Aorta (tissue), 5 donors: ENCODE data around the gene IL1RAPL1. TPM values are rescaled to one million over a fixed set of nuclear protein-coding genes. Genes with fewer than 3 reads are reported as not detected.
"Not testable (repeated sequence)": the region's sequence is repeated elsewhere in the genome, so short reads cannot be mapped to it uniquely, and the experiment has no call there.

Experiments used
- ATAC-seq: fragments of 200-7000 bp; cut with Tn5 transposase; one replicate; pipeline ENCODE4 v1.9.1; 2022; ENCODE audit warnings: moderate library complexity; ENCODE audit not compliant: low FRiP score
- DNase-seq, 2 donors: peaks; one replicate each; pipeline ENCODE4 v3.0.0-alpha.2; 2020
- H3K27ac ChIP-seq, 2 donors: one replicate each; pipeline ENCODE4 v1.5.1; 2013; ENCODE audit warnings: low read length in 2 of 2, mild to moderate bottlenecking in 2 of 2, moderate library complexity in 2 of 2, control low read depth in 1 of 2, inconsistent platforms in 1 of 2, low read depth in 1 of 2
- H3K27me3 ChIP-seq, 2 donors: one replicate each; pipeline ENCODE4 v1.6.1; 2013; ENCODE audit warnings: control low read depth in 1 of 2, low read length in 1 of 2, mild to moderate bottlenecking in 1 of 2, moderate library complexity in 1 of 2; ENCODE audit not compliant: insufficient read depth in 2 of 2, control insufficient read depth in 1 of 2
- H3K36me3 ChIP-seq, 2 donors: one replicate each; pipeline ENCODE4 v1.6.1; 2013; ENCODE audit warnings: control low read depth in 1 of 2, low read length in 1 of 2, mild to moderate bottlenecking in 1 of 2; ENCODE audit not compliant: insufficient read depth in 2 of 2, control insufficient read depth in 1 of 2
- H3K4me1 ChIP-seq, 2 donors: one replicate each; pipeline ENCODE4 v1.6.1; 2013; ENCODE audit warnings: low read length in 2 of 2, control low read depth in 1 of 2, mild to moderate bottlenecking in 1 of 2, moderate library complexity in 1 of 2; ENCODE audit not compliant: insufficient read depth in 2 of 2, control insufficient read depth in 1 of 2
- H3K4me3 ChIP-seq, 2 donors: one replicate each; pipeline ENCODE4 v1.5.1; 2013; ENCODE audit warnings: low read length in 2 of 2, control low read depth in 1 of 2, mild to moderate bottlenecking in 1 of 2
- H3K9me3 ChIP-seq: one replicate; pipeline ENCODE4 v1.6.1; 2013; ENCODE audit warnings: mild to moderate bottlenecking, low read length; ENCODE audit not compliant: control insufficient read depth
- WGBS, 2 donors: extraction: QIAGEN DNeasy Blood & Tissue Kit; methylation state at CpG; one replicate each; pipeline ENCODE4 v1.1.7; 2013; 5-methylcytosine and 5-hydroxymethylcytosine counted together
- intact Hi-C, 2 donors: fragments of 100-400 bp; cut with DNase I; formaldehyde crosslinking; loops; one replicate each; pipeline versions ENCODE4 v1.14.2 to v1.15.0; 2022
- polyA plus RNA-seq, 2 donors: library from polyadenylated mRNA; stranded (reverse); fragments of 200-250 nt; gene quantifications; one replicate each; pipeline ENCODE4 v1.2.3, GENCODE V29; 2013
- total RNA-seq, 2 donors: library from RNA; stranded (reverse); fragmentation: NEBNext Ultra II Directional; extraction: Animal tissue kit (Norgen Biotek cat#: 25700); gene quantifications; one replicate each; pipeline ENCODE4 v1.2.1, GENCODE V29; 2021
- donor health status: healthy with polysubstance abuse.
- donor health status: Bipolar disorder and iron deficiency.
- donor health status: DM: no; HTN: no; CAD: no.
- donor health status: DM: no; HTN: no; CAD: no.
- donor health status: DM: yes; HTN: yes; CAD: no.

IL1RAPL1 gene
- total and polyA plus RNA-seq, 4 donors, result 0.24 to 0.26 TPM; not detected in 2

DNA sequence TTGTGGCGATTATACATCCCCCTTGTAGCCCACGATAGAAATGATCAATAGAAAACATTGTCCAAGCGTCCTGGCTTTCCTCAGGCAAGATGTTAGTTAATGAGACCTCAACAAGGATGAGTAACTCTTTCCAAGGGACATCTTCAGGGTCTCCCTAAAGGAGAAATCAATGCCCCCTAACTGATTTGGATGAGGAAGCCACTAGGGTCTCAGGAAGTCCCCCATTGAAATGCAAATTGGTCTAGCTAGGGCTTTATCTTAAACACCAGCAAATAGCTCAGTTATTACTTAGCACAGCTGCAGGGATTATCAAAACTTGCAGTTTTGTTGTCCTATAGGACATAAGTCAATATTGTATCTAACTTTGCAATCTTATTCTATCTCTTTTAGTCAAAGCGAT lies 721.5 kb downstream of the IL1RAPL1 start:
- no peak for DNase-seq
- no peaks in the 10 kb centered on the region for H3K27me3 ChIP-seq
- ATAC-seq, result no peak
- intact Hi-C loops, result no loop called here
- WGBS, 2 donors, result 55 to 85% methylated on average over 4 of the region's 4 CpGs
- H3K27ac ChIP-seq, result no peak overlapping the region
- no peak overlapping the region for H3K4me3 ChIP-seq
- no peaks in the 10 kb centered on the region for H3K36me3 ChIP-seq
- H3K9me3 ChIP-seq, result no peaks in the 10 kb centered on the region
- no peaks in the 10 kb centered on the region for H3K4me1 ChIP-seq

DNA sequence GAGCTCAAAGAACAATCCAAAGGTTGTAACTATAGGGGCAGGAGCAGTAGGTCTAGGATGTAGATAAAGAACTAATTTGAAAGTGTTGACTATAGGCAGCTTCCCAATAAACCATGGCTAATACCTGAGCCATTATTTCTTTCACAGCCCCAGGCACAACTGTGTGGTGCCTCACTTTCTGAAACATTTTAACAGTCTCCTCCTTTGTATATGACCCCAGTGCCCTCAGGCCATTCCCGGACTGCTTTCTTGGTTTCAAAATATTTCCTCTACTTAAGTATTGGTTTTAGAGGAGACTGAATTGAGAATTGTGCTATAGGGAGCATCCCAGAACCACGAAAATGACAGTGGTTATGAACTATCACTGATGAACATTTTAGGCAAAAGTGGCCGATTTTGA lies 728.7 kb downstream of the IL1RAPL1 start:
- ATAC-seq (no peak), DNase-seq (no peak)
- intact Hi-C loops, result no loop called here
- Histone ChIP-seq H3K4me1 (no peaks in the 10 kb centered on the region), H3K4me3 (no peak overlapping the region), H3K27me3 (no peaks in the 10 kb centered on the region), H3K9me3 (no peaks in the 10 kb centered on the region), H3K27ac (no peak overlapping the region), H3K36me3 (no peaks in the 10 kb centered on the region)
- 63 to 89% methylated on average over 3 of the region's 3 CpGs for WGBS, 2 donors

- intact Hi-C loops, result no loop called here
- no peak for DNase-seq
- H3K9me3 ChIP-seq, result no peaks in the 10 kb centered on the region
- 39 to 45% methylated on average over 1 of the region's 1 CpG for WGBS, 2 donors
- H3K36me3 ChIP-seq, result no peaks in the 10 kb centered on the region
- ATAC-seq, result no peak
- H3K27ac ChIP-seq, result no peak overlapping the region
- H3K4me3 ChIP-seq, result no peak overlapping the region
- H3K27me3 ChIP-seq, result no peaks in the 10 kb centered on the region
- H3K4me1 ChIP-seq, result no peaks in the 10 kb centered on the region
Measured at GRCh38 chrX:29318012-29318411, 730.8 kb downstream of the IL1RAPL1 start.

DNA sequence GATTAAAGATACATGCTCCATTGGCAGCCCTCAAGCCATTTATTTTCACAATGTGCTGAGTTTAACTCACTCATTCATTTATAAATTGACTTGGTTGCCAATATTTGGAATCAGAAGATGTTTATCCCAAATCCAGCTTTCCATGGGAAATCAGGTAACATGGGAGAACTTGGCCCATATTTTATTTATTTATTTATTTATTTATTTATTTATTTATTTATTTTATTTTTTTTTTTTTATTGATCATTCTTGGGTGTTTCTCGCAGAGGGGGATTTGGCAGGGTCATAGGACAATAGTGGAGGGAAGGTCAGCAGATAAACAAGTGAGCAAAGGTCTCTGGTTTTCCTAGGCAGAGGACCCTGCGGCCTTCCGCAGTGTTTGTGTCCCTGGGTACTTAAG lies 745.2 kb downstream of the IL1RAPL1 start:
- H3K27ac ChIP-seq, ATAC-seq, intact Hi-C loops, H3K4me3 ChIP-seq, H3K27me3 ChIP-seq, H3K36me3 ChIP-seq, H3K9me3 ChIP-seq, DNase-seq, H3K4me1 ChIP-seq: not testable (repeated sequence)
- WGBS, 2 donors, result 93% methylated on average over 3 of the region's 3 CpGs

DNA sequence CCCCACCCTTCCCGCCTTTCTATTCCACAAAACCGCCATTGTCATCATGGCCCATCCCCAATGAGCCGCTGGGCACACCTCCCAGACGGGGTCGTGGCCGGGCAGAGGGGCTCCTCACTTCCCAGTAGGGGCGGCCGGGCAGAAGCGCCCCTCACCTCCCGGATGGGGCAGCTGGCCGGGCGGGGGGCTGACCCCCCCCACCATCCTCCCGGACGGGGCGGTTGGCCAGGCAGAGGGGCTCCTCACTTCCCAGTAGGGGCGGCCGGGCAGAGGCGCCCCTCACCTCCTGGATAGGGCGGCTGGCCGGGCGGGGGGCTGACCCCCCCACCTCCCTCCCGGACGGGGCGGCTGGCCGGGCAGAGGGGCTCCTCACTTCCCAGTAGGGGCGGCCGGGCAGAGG lies 745.8 kb downstream of the IL1RAPL1 start:
- DNase-seq, ATAC-seq, H3K9me3 ChIP-seq, H3K36me3 ChIP-seq, H3K4me3 ChIP-seq, H3K4me1 ChIP-seq, H3K27ac ChIP-seq, H3K27me3 ChIP-seq, intact Hi-C loops: not testable (repeated sequence)
- 94% methylated on average over 6 to 14 of the region's 27 CpGs for WGBS, 2 donors

DNA sequence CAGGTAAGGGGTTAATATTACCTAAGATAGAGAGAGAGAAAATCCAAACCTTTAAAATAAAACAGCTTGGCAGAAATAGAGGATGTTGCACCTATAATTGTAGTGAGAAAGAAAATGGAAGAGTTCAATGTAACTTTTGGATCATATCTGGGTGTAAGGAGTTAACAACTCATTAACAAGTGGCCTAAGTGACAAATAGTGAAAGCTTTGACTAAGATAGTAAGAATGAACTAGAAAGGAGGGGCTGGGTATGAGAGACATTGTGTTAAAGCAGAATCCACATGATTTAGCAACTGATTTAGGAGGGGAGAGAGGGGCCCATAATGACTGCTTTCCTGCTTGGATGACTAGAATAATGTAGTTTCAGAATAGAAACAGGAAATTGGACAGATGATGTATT lies 761.0 kb downstream of the IL1RAPL1 start:
- H3K36me3 ChIP-seq, result no peaks in the 10 kb centered on the region
- no peak overlapping the region for H3K4me3 ChIP-seq
- DNase-seq, result no peak
- no peaks in the 10 kb centered on the region for H3K4me1 ChIP-seq
- no peaks in the 10 kb centered on the region for H3K27me3 ChIP-seq
- no peak for ATAC-seq
- intact Hi-C loops, result no loop called here
- no peak overlapping the region for H3K27ac ChIP-seq
- no peaks in the 10 kb centered on the region for H3K9me3 ChIP-seq

DNA sequence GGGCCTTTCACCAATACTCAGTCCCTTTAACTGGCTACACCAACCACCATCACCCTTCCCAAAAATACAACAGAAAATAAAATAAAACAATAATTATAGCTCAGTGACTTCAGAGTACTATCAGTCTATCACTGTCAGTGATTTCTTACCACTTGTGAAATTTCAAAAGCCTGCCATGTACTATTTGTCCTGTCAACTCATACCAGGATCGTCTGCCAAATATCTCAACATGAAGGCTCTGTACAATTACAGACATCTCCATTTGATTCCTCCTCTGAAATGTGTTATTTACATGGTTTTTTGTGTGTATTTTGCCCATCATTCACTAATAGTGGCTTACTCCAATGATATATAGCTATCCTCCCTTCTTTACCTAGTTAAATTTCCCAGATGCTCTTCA lies 772.0 kb downstream of the IL1RAPL1 start:
- H3K4me1 ChIP-seq, result no peaks in the 10 kb centered on the region
- H3K9me3 ChIP-seq, result no peaks in the 10 kb centered on the region
- intact Hi-C loops, result no loop called here
- no peaks in the 10 kb centered on the region for H3K36me3 ChIP-seq
- H3K27me3 ChIP-seq, result no peaks in the 10 kb centered on the region
- H3K4me3 ChIP-seq, result no peak overlapping the region
- DNase-seq (no peak), ATAC-seq (no peak)
- no peak overlapping the region for H3K27ac ChIP-seq
- WGBS, 2 donors, result 89 to 93% methylated on average over 1 of the region's 1 CpG

GRCh38 chrX:29374765-29375164 lies 787.5 kb downstream of the IL1RAPL1 start:
- intact Hi-C loops, H3K4me3 ChIP-seq, H3K4me1 ChIP-seq, DNase-seq, H3K9me3 ChIP-seq, H3K27me3 ChIP-seq, ATAC-seq, H3K27ac ChIP-seq, H3K36me3 ChIP-seq: not testable (repeated sequence)

- Histone ChIP-seq H3K4me3 (no peak overlapping the region), H3K9me3 (no peaks in the 10 kb centered on the region), H3K36me3 (no peaks in the 10 kb centered on the region), H3K27ac (no peak overlapping the region), H3K4me1 (no peaks in the 10 kb centered on the region), H3K27me3 (no peaks in the 10 kb centered on the region)
- no peak for ATAC-seq
- DNase-seq, result no peak
- intact Hi-C loops, result no loop called here
- WGBS, 2 donors, result 67 to 77% methylated on average over 1 of the region's 1 CpG
Measured at GRCh38 chrX:29376584-29376983, 789.3 kb downstream of the IL1RAPL1 start.
